H9 (cell line): ENCODE measurements around the gene CHST15. TPM values are rescaled to one million over a fixed set of nuclear protein-coding genes. Genes with fewer than 3 reads are reported as not detected.

Source experiments
- DNase-seq: peaks from one replicate; pipeline ENCODE4 v3.0.0-alpha.2; 2017
- H2AFZ ChIP-seq: one replicate; pipeline ENCODE4 v1.6.1; 2013; ENCODE audit warnings: mild to moderate bottlenecking, low read length, control low read depth, moderate library complexity
- H2AK5ac ChIP-seq: 2 replicates; pipeline ENCODE4 v1.6.1; 2013; ENCODE audit warnings: low read length, control low read depth, mixed read lengths; ENCODE audit not compliant: insufficient read length
- H2BK120ac ChIP-seq: one replicate; pipeline ENCODE4 v1.6.1; 2013; ENCODE audit warnings: low read depth, mild to moderate bottlenecking, low read length, control low read depth, inconsistent platforms; ENCODE audit not compliant: poor library complexity, severe bottlenecking
- H2BK12ac ChIP-seq: 2 replicates; pipeline ENCODE4 v1.6.1; 2013; ENCODE audit warnings: low read length, control low read depth, mixed read lengths, low read depth; ENCODE audit not compliant: insufficient read length
- H2BK15ac ChIP-seq: 2 replicates; pipeline ENCODE4 v1.6.1; 2013; ENCODE audit warnings: low read depth, low read length, control low read depth
- H2BK20ac ChIP-seq: one replicate; pipeline ENCODE4 v1.6.1; 2013; ENCODE audit warnings: low read depth, mild to moderate bottlenecking, low read length, control low read depth, inconsistent platforms; ENCODE audit not compliant: poor library complexity, severe bottlenecking
- H2BK5ac ChIP-seq: 2 replicates; pipeline ENCODE4 v1.6.1; 2013; ENCODE audit warnings: low read length, control low read depth, mixed read lengths; ENCODE audit not compliant: insufficient read length
- H3K14ac ChIP-seq: 2 replicates; pipeline ENCODE4 v1.6.1; 2013; ENCODE audit warnings: low read length, control low read depth; ENCODE audit not compliant: insufficient read depth
- H3K18ac ChIP-seq: 2 replicates; pipeline ENCODE4 v1.6.1; 2013; ENCODE audit warnings: low read depth, mild to moderate bottlenecking, mixed read lengths, low read length, control low read depth; ENCODE audit not compliant: insufficient read length
- H3K23ac ChIP-seq: 2 replicates; pipeline ENCODE4 v1.6.1; 2013; ENCODE audit warnings: low read length, control low read depth, mixed read lengths, low read depth; ENCODE audit not compliant: insufficient read length
- H3K23me2 ChIP-seq: 2 replicates; pipeline ENCODE4 v1.6.1; 2013; ENCODE audit warnings: low read depth, mild to moderate bottlenecking, mixed read lengths, low read length, control low read depth; ENCODE audit not compliant: insufficient read length, poor library complexity, severe bottlenecking
- H3K27ac ChIP-seq: 2 replicates; pipeline ENCODE4 v1.5.1; 2013; ENCODE audit warnings: low read length, control low read depth, mixed read lengths, low read depth; ENCODE audit not compliant: insufficient read length
- H3K27me3 ChIP-seq: 2 replicates; pipeline ENCODE4 v1.6.1; 2013; ENCODE audit warnings: low read length, control low read depth, inconsistent platforms; ENCODE audit not compliant: insufficient read depth
- H3K4ac ChIP-seq: 2 replicates; pipeline ENCODE4 v1.6.1; 2013; ENCODE audit warnings: low read depth, mild to moderate bottlenecking, control low read depth, inconsistent platforms, low read length, moderate library complexity
- H3K4me1 ChIP-seq: 2 replicates; pipeline ENCODE4 v1.6.1; 2013; ENCODE audit warnings: low read length, control low read depth, inconsistent platforms; ENCODE audit not compliant: insufficient read depth
- H3K4me2 ChIP-seq: 2 replicates; pipeline ENCODE4 v1.6.1; 2013; ENCODE audit warnings: low read length, control low read depth, mixed read lengths; ENCODE audit not compliant: insufficient read length, insufficient read depth
- H3K56ac ChIP-seq: 2 replicates; pipeline ENCODE4 v1.6.1; 2013; ENCODE audit warnings: low read depth, mild to moderate bottlenecking, mixed read lengths, low read length, control low read depth; ENCODE audit not compliant: insufficient read length
- H3K79me1 ChIP-seq: 2 replicates; pipeline ENCODE4 v1.6.1; 2013; ENCODE audit warnings: low read depth, mild to moderate bottlenecking, moderate library complexity, low read length, control low read depth, inconsistent platforms; ENCODE audit not compliant: insufficient read depth, poor library complexity, severe bottlenecking
- H3K79me2 ChIP-seq: 2 replicates; pipeline ENCODE4 v1.6.1; 2013; ENCODE audit warnings: low read length, control low read depth, inconsistent platforms; ENCODE audit not compliant: insufficient read depth
- H3K9ac ChIP-seq: 2 replicates; pipeline ENCODE4 v1.6.1; 2013; ENCODE audit warnings: low read length, control low read depth, mixed read lengths; ENCODE audit not compliant: insufficient read length; ENCODE audit errors: extremely low read depth
- H3K9me3 ChIP-seq: one replicate; pipeline ENCODE4 v1.6.1; 2013; ENCODE audit warnings: low read depth, low read length, inconsistent platforms; ENCODE audit not compliant: control insufficient read depth
- H3T11ph ChIP-seq: one replicate; pipeline ENCODE4 v1.6.1; 2013; ENCODE audit warnings: mild to moderate bottlenecking, low read length, control low read depth, inconsistent platforms
- H4K20me1 ChIP-seq: one replicate; pipeline ENCODE4 v1.6.1; 2013; ENCODE audit not compliant: control insufficient read depth, insufficient read length, insufficient read depth
- H4K5ac ChIP-seq: 2 replicates; pipeline ENCODE4 v1.6.1; 2013; ENCODE audit warnings: low read depth, mild to moderate bottlenecking, mixed read lengths, low read length, control low read depth; ENCODE audit not compliant: insufficient read length
- H4K8ac ChIP-seq: replicated peaks from 2 replicates; pipeline ENCODE4 v1.6.1; 2013; ENCODE audit warnings: low read length, control low read depth, mixed read lengths, low read depth; ENCODE audit not compliant: insufficient read length
- H4K91ac ChIP-seq: 2 replicates; pipeline ENCODE4 v1.6.1; 2013; ENCODE audit warnings: low read depth, mild to moderate bottlenecking, moderate library complexity, mixed read lengths, low read length, control low read depth; ENCODE audit not compliant: insufficient read length
- H3K27ac Mint-ChIP-seq, 3 experiments: 2 replicates in 2 of 3; 3 replicates in 1 of 3; pipeline ENCODE4 v1.8.0; 2020 to 2021; ENCODE audit warnings: mixed read lengths in 3 of 3, mild to moderate bottlenecking in 1 of 3, moderate library complexity in 1 of 3
- H3K27me3 Mint-ChIP-seq: 2 replicates; pipeline ENCODE4 v1.8.0; 2021; ENCODE audit warnings: low read depth, mild to moderate bottlenecking, moderate library complexity, mixed read lengths
- H3K36me3 Mint-ChIP-seq, 3 experiments: 2 replicates in 2 of 3; 3 replicates in 1 of 3; pipeline ENCODE4 v1.8.0; 2020 to 2021; ENCODE audit warnings: low read depth in 3 of 3, mixed read lengths in 3 of 3; ENCODE audit not compliant: insufficient read depth in 1 of 3
- H3K4me1 Mint-ChIP-seq, 2 experiments: 2 replicates each; pipeline ENCODE4 v1.8.0; 2020; ENCODE audit warnings: mixed read lengths in 2 of 2
- H3K4me3 Mint-ChIP-seq, 2 experiments: 2 replicates in 1 of 2; 3 replicates in 1 of 2; pipeline ENCODE4 v1.8.0; 2020 to 2021; ENCODE audit warnings: mild to moderate bottlenecking in 2 of 2, mixed read lengths in 2 of 2, moderate library complexity in 1 of 2
- H3K9me3 Mint-ChIP-seq, 2 experiments: 2 replicates in 1 of 2; 3 replicates in 1 of 2; pipeline ENCODE4 v1.8.0; 2020; ENCODE audit warnings: mild to moderate bottlenecking in 2 of 2, mixed read lengths in 2 of 2, moderate library complexity in 1 of 2
- CTCF ChIP-seq: fragments of 200-600 bp; sonication (generic); conservative IDR thresholded peaks from 3 replicates; pipeline ENCODE4 v1.8.0; 2021; ENCODE audit warnings: antibody characterized with exemption, mild to moderate bottlenecking
- WGBS: extraction: QIAGEN DNeasy Blood & Tissue Kit; methylation state at CpG from one replicate; pipeline ENCODE4 v1.1.7; 2013; ENCODE audit warnings: missing lambda C conversion rate, low lambda C conversion rate, mixed read lengths; ENCODE audit not compliant: insufficient read length; ENCODE audit errors: extremely low coverage; 5-methylcytosine and 5-hydroxymethylcytosine counted together
- total RNA-seq: library from RNA; stranded (reverse); gene quantifications from 2 replicates; pipeline ENCODE4 v1.2.1, GENCODE V29; 2021

The CHST15 gene
- total RNA-seq, 1 experiment from 2014 or later, result 8.7 TPM

- Histone ChIP-seq H2BK5ac (no peak overlapping the region), H2BK12ac (no peak overlapping the region), H2AFZ (no peak overlapping the region), H3K4me2 (no peak overlapping the region), H3K23me2 (no peaks in the 10 kb centered on the region), H3K18ac (no peak overlapping the region), H4K91ac (no peak overlapping the region), H4K8ac (no peak overlapping the region), H3T11ph (no peak overlapping the region), H2BK20ac (no peak overlapping the region), H3K14ac (no peak overlapping the region), H3K56ac (no peak overlapping the region), H3K4ac (no peak overlapping the region), H3K79me1 (no peaks in the 10 kb centered on the region), H3K23ac (no peak overlapping the region), H3K27me3 (no peaks in the 10 kb centered on the region; the same call in 1 of the 2 replicates), H3K9ac (no peak overlapping the region), H4K20me1 (no peaks in the 10 kb centered on the region), H3K79me2 (no peaks in the 10 kb centered on the region), H3K9me3 (no peaks in the 10 kb centered on the region), H3K27ac (no peak overlapping the region), H4K5ac (no peak overlapping the region), H2AK5ac (no peak overlapping the region), H2BK120ac (no peak overlapping the region), H3K4me1 (no peaks in the 10 kb centered on the region), H2BK15ac (no peak overlapping the region)
- no peak for TF ChIP-seq CTCF
- Mint-ChIP-seq H3K27me3 (peaks cover 12% of the 10 kb centered on the region), H3K4me1 (no peaks in the 10 kb centered on the region), H3K36me3 (no peaks in the 10 kb centered on the region), H3K9me3 (peaks cover 0 to 4% of the 10 kb centered on the region in 2 experiments; a peak in 2 of 5 replicates), H3K4me3 (no peak overlapping the region), H3K27ac (no peak overlapping the region)
- DNase-seq, result no peak
- no CpG with 5 or more reads among the region's 6 CpGs for WGBS
Measured at GRCh38 chr10:124138883-124139348, 45.5 kb upstream of the CHST15 start.
